Pancreas (tissue), 8 donors: ENCODE results near the gene OCRL. TPM values are rescaled to one million over a fixed set of nuclear protein-coding genes. Genes with fewer than 3 reads are reported as not detected.

Source experiments
- polyA plus RNA-seq, 2 donors: library from polyadenylated mRNA; stranded (reverse); fragments of 200-250 nt; gene quantifications; one replicate each; pipeline ENCODE4 v1.2.3, GENCODE V29; 2013
- total RNA-seq, 6 donors: library from RNA; stranded (reverse); fragmentation: NEBNext Ultra II Directional in 4 of 6; extraction: Animal tissue kit (Norgen Biotek cat#: 25700) in 4 of 6; gene quantifications; one replicate each; pipeline versions ENCODE4 v1.2.1 to v1.2.4, GENCODE V29; 2021 to 2023
- donor health status: healthy with polysubstance abuse.
- donor health status: DM: no; HTN: no; CAD: no; lungs with moderate emphysema.
- donor health status: DM: no; HTN: no; CAD: no.
- donor health status: Bipolar disorder and iron deficiency.
- donor health status: DM: yes; HTN: yes; CAD: no.
- donor health status: DM: no; HTN: no; CAD: no.
- donor health status: DM: no; HTN: no; CAD: no.
- donor health status: DM: yes; HTN: yes; CAD: no.

OCRL gene
- total and polyA plus RNA-seq, 8 donors: 6.9 to 16.2 (median 9.7) TPM

Other genes with a start within 250 kb of the OCRL start
- 10 to 100 TPM in 3 of 6 donors, 1 to 10 TPM in 3; 7.5 to 20.3 (median 11.4) TPM for gene SMARCA1, start 16.8 kb upstream of the OCRL start, total RNA-seq
- 10 to 100 TPM in 1 of 2 donors, 1 to 10 TPM in 1; 6.8 to 27.6 TPM for gene SMARCA1, start 16.8 kb upstream of the OCRL start, polyA plus RNA-seq
- under 1 TPM in 5 of 6 donors, not detected in 1; 0.09 to 0.61 (median 0.23) TPM for gene APLN, start 114.7 kb downstream of the OCRL start, total RNA-seq
- gene APLN, start 114.7 kb downstream of the OCRL start, polyA plus RNA-seq: under 1 TPM; 0.19 TPM
- 1 to 10 TPM in 2 of 6 donors, under 1 TPM in 4; 0.08 to 1.0 (median 0.20) TPM for gene XPNPEP2, start 198.7 kb downstream of the OCRL start, total RNA-seq
- under 1 TPM; 0.07 to 0.27 TPM for gene XPNPEP2, start 198.7 kb downstream of the OCRL start, polyA plus RNA-seq
- gene SASH3, start 239.7 kb downstream of the OCRL start, total RNA-seq: 1 to 10 TPM in 4 of 6 donors, under 1 TPM in 2; 0.31 to 8.5 (median 2.3) TPM
- 1 to 10 TPM; 1.0 to 1.4 TPM for gene SASH3, start 239.7 kb downstream of the OCRL start, polyA plus RNA-seq